ENCODE measurements around the gene SDCCAG8.

The SDCCAG8 gene

GRCh38 chr1:243415663-243416408 is 160.0 kb downstream of the SDCCAG8 start:
- in situ Hi-C loops (cut with MboI; ENCODE audit: low sequenced_read_pairs), result no loop called here

- in situ Hi-C loops (cut with MboI; ENCODE audit: low sequenced_read_pairs), result no loop called here
These were observed 160.7 kb downstream of the SDCCAG8 start for GRCh38 chr1:243416495-243416894.

GRCh38 chr1:243420016-243420945 is 164.4 kb downstream of the SDCCAG8 start:
- in situ Hi-C loops (cut with MboI; ENCODE audit: low sequenced_read_pairs), result no loop called here

- in situ Hi-C loops (cut with MboI; ENCODE audit: low sequenced_read_pairs), result no loop called here
These were observed 165.3 kb downstream of the SDCCAG8 start for GRCh38 chr1:243420946-243421685.

GRCh38 chr1:243421784-243422183 is 165.9 kb downstream of the SDCCAG8 start:
- in situ Hi-C loops (cut with MboI; ENCODE audit: low sequenced_read_pairs), result no loop called here

GRCh38 chr1:243422362-243422761 is 166.5 kb downstream of the SDCCAG8 start:
- in situ Hi-C loops (cut with MboI; ENCODE audit: low sequenced_read_pairs), result no loop called here

GRCh38 chr1:243428084-243428483 is 172.2 kb downstream of the SDCCAG8 start:
- in situ Hi-C loops (cut with MboI; ENCODE audit: low sequenced_read_pairs), result no loop called here

- in situ Hi-C loops (cut with MboI; ENCODE audit: low sequenced_read_pairs), result no loop called here
These were observed 172.9 kb downstream of the SDCCAG8 start for GRCh38 chr1:243428617-243429342.

- in situ Hi-C loops (cut with MboI; ENCODE audit: low sequenced_read_pairs), result no loop called here
These were observed 175.8 kb downstream of the SDCCAG8 start for GRCh38 chr1:243431591-243431990.

- in situ Hi-C loops (cut with MboI; ENCODE audit: low sequenced_read_pairs), result no loop called here
These were observed 176.3 kb downstream of the SDCCAG8 start for GRCh38 chr1:243432136-243432535.

GRCh38 chr1:243433737-243434370 is 178.0 kb downstream of the SDCCAG8 start:
- in situ Hi-C loops (cut with MboI; ENCODE audit: low sequenced_read_pairs), result no loop called here

GRCh38 chr1:243434594-243434993 is 178.8 kb downstream of the SDCCAG8 start:
- in situ Hi-C loops (cut with MboI; ENCODE audit: low sequenced_read_pairs), result no loop called here

- in situ Hi-C loops (cut with MboI; ENCODE audit: low sequenced_read_pairs), result no loop called here
These were observed 180.0 kb downstream of the SDCCAG8 start for GRCh38 chr1:243435836-243436235.

GRCh38 chr1:243438146-243438545 is 182.3 kb downstream of the SDCCAG8 start:
- in situ Hi-C loops (cut with MboI; ENCODE audit: low sequenced_read_pairs), result no loop called here

GRCh38 chr1:243438815-243439214 is 183.0 kb downstream of the SDCCAG8 start:
- in situ Hi-C loops (cut with MboI; ENCODE audit: low sequenced_read_pairs), result no loop called here

- in situ Hi-C loops (cut with MboI; ENCODE audit: low sequenced_read_pairs), result no loop called here
These were observed 184.6 kb downstream of the SDCCAG8 start for GRCh38 chr1:243440406-243440805.

- in situ Hi-C loops (cut with MboI; ENCODE audit: low sequenced_read_pairs), result no loop called here
These were observed 185.8 kb downstream of the SDCCAG8 start for GRCh38 chr1:243441601-243442000.

GRCh38 chr1:243443557-243443956 is 187.7 kb downstream of the SDCCAG8 start:
- in situ Hi-C loops (cut with MboI; ENCODE audit: low sequenced_read_pairs), result no loop called here

- in situ Hi-C loops (cut with MboI; ENCODE audit: low sequenced_read_pairs), result no loop called here
These were observed 191.5 kb downstream of the SDCCAG8 start for GRCh38 chr1:243447347-243447746.

- in situ Hi-C loops (cut with MboI; ENCODE audit: low sequenced_read_pairs), result no loop called here
These were observed 192.0 kb downstream of the SDCCAG8 start for GRCh38 chr1:243447844-243448243.
